Small intestine (tissue), 7 donors: ENCODE measurements around the gene PTCH1. TPM values are rescaled to one million over a fixed set of nuclear protein-coding genes. Genes with fewer than 3 reads are reported as not detected.

Source experiments
- DNase-seq, 2 donors: peaks; one replicate each; pipeline versions ENCODE4 v3.0.0 to v3.0.0-alpha.2; 2013
- FAIRE-seq: peaks from 2 replicates; lab custom pipeline; 2012; peaks lifted over from hg19 to GRCh38; lab: Jason Lieb, UNC
- H3K27ac ChIP-seq, 3 donors: one replicate each; pipeline ENCODE4 v1.5.1; 2013; ENCODE audit warnings: low read length in 2 of 3, mild to moderate bottlenecking in 2 of 3, control low read depth in 1 of 3, inconsistent platforms in 1 of 3, low read depth in 1 of 3, moderate library complexity in 1 of 3
- H3K27me3 ChIP-seq, 3 donors: one replicate each; pipeline ENCODE4 v1.6.1; 2013; ENCODE audit warnings: low read length in 3 of 3, inconsistent platforms in 1 of 3; ENCODE audit not compliant: control insufficient read depth in 3 of 3, insufficient read depth in 3 of 3
- H3K36me3 ChIP-seq, 3 donors: one replicate each; pipeline ENCODE4 v1.6.1; 2013; ENCODE audit warnings: low read length in 3 of 3, inconsistent platforms in 1 of 3, low read depth in 1 of 3, mild to moderate bottlenecking in 1 of 3, moderate library complexity in 1 of 3; ENCODE audit not compliant: control insufficient read depth in 3 of 3, insufficient read depth in 2 of 3
- H3K4me1 ChIP-seq, 3 donors: one replicate each; pipeline ENCODE4 v1.6.1; 2013; ENCODE audit warnings: low read length in 2 of 3, inconsistent platforms in 1 of 3, low read depth in 1 of 3, mild to moderate bottlenecking in 1 of 3, moderate library complexity in 1 of 3; ENCODE audit not compliant: control insufficient read depth in 3 of 3, insufficient read depth in 2 of 3
- H3K4me3 ChIP-seq, 3 donors: one replicate each; pipeline ENCODE4 v1.5.1; 2013; ENCODE audit warnings: low read length in 3 of 3, control low read depth in 1 of 3, inconsistent platforms in 1 of 3, low read depth in 1 of 3, mild to moderate bottlenecking in 1 of 3, moderate library complexity in 1 of 3
- H3K9me3 ChIP-seq, 2 donors: one replicate each; pipeline ENCODE4 v1.6.1; 2013; ENCODE audit warnings: low read depth in 1 of 2, low read length in 1 of 2; ENCODE audit not compliant: control insufficient read depth in 2 of 2, insufficient read depth in 1 of 2
- WGBS, 3 donors: extraction: QIAGEN DNeasy Blood & Tissue Kit; methylation state at CpG; one replicate each; pipeline ENCODE4 v1.1.7; 2013; 5-methylcytosine and 5-hydroxymethylcytosine counted together
- polyA plus RNA-seq, 4 donors: library from polyadenylated mRNA; stranded (reverse) in 3 of 4; unstranded in 1 of 4; fragments of 200-250 nt in 3 of 4; fragments of 120-200 nt in 1 of 4; gene quantifications; one replicate each; pipeline versions ENCODE4 v1.2.1 to v1.2.3, GENCODE V29; 2013
- donor health status: healthy with polysubstance abuse.
- donor health status: control.
- donor health status: control.
- donor health status: Bipolar disorder and iron deficiency.
- donor health status: healthy.

PTCH1 gene
- polyA plus RNA-seq, 4 donors = 2.2 to 25.2 (median 5.8) TPM

DNA sequence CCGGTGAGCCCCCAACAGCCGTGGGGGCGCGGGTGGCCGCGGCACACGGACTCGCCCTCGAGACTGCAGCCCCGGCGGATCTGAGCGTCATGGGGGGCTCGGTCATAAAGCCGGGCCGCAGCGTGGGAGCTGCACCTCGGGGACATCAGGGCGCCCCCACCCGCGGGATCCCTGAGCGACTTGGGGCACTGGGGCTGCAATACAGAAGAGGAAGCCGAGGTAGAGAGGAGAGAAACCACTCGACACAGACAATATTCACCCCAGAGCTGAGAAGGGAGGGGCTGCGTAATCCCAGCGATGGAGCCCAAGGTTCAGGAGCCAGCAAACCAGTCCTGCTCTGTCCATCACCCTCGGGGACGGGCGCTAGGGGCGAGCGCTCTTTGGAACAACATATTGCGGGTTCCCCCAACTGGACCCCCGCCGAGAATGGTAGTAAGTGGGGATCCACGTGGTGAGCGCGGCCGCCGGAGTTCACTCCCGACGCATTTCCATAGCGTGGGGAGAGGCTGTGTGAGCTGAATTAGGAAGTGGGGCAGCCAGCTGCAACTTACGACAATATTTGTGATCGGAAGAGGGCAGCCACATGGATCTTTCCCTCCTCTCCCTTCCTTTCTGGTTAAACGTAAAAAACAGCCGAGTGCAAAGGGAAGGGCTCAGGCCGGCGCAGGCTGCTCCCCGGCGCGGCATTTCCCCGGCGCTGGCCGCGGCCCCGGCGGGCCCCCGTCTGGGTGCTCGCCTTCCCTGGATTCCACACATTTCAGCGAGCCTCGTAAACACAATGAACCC lies 9.9 kb downstream of the PTCH1 start:
- WGBS, 3 donors = 0 to 1% (median 0%) methylated on average over 46 to 60 of the region's 60 CpGs
- FAIRE-seq (no peak), DNase-seq (peak; percentile 52 to 77)
- Histone ChIP-seq H3K36me3 (peaks cover 0 to 5% (median 0%) of the 10 kb centered on the region in 3 donors), H3K4me3 (peak overlapping the region; percentile 82 to 88 (median 82)), H3K27ac (peak overlapping the region; percentile 55 to 92 (median 87)), H3K27me3 (no peaks in the 10 kb centered on the region), H3K4me1 (peaks cover 0 to 12% (median 0%) of the 10 kb centered on the region in 3 donors), H3K9me3 (no peaks in the 10 kb centered on the region)

GRCh38 chr9:95506428-95506677 lies 10.4 kb downstream of the PTCH1 start:
- Histone ChIP-seq H3K36me3 (peaks cover 0 to 6% (median 0%) of the 10 kb centered on the region in 3 donors), H3K4me3 (peak overlapping the region; percentile 82 to 88 (median 82)), H3K27me3 (no peaks in the 10 kb centered on the region), H3K4me1 (peaks cover 0 to 7% (median 0%) of the 10 kb centered on the region in 3 donors), H3K27ac (peak overlapping the region; percentile 55 to 92 (median 87)), H3K9me3 (no peaks in the 10 kb centered on the region)
- peak; percentile 25 to 78 for DNase-seq
- whole genome bisulfite sequencing, 3 donors = 0 to 1% (median 0%) methylated on average over 18 to 23 of the region's 23 CpGs
- FAIRE-seq = no peak

- 0 to 2% (median 1%) methylated on average over 45 to 65 of the region's 81 CpGs for WGBS, 3 donors
- H3K36me3 ChIP-seq = peaks cover 0 to 6% (median 0%) of the 10 kb centered on the region in 3 donors
- H3K4me1 ChIP-seq = peaks cover 0 to 6% (median 0%) of the 10 kb centered on the region in 3 donors
- no peak for FAIRE-seq
- peak overlapping the region; percentile 82 to 88 (median 82) for H3K4me3 ChIP-seq
- H3K27me3 ChIP-seq = no peaks in the 10 kb centered on the region
- no peaks in the 10 kb centered on the region for H3K9me3 ChIP-seq
- peak overlapping the region; percentile 55 to 92 (median 87) for H3K27ac ChIP-seq
- DNase-seq = peak; percentile 33 to 86
Observed at GRCh38 chr9:95505717-95506427, 10.9 kb downstream of the PTCH1 start.

GRCh38 chr9:95505072-95505716 lies 11.6 kb downstream of the PTCH1 start:
- WGBS, 3 donors = 14 to 21% (median 20%) methylated on average over 10 of the region's 10 CpGs
- Histone ChIP-seq H3K9me3 (no peaks in the 10 kb centered on the region), H3K4me1 (peaks cover 0 to 6% (median 0%) of the 10 kb centered on the region in 3 donors), H3K4me3 (peak overlapping the region; percentile 82 to 88 (median 82)), H3K27me3 (no peaks in the 10 kb centered on the region), H3K27ac (peak overlapping the region in 1 of 3 donors; percentile 32), H3K36me3 (peaks cover 0 to 9% (median 0%) of the 10 kb centered on the region in 3 donors)
- DNase-seq (no peak), FAIRE-seq (no peak)

DNA sequence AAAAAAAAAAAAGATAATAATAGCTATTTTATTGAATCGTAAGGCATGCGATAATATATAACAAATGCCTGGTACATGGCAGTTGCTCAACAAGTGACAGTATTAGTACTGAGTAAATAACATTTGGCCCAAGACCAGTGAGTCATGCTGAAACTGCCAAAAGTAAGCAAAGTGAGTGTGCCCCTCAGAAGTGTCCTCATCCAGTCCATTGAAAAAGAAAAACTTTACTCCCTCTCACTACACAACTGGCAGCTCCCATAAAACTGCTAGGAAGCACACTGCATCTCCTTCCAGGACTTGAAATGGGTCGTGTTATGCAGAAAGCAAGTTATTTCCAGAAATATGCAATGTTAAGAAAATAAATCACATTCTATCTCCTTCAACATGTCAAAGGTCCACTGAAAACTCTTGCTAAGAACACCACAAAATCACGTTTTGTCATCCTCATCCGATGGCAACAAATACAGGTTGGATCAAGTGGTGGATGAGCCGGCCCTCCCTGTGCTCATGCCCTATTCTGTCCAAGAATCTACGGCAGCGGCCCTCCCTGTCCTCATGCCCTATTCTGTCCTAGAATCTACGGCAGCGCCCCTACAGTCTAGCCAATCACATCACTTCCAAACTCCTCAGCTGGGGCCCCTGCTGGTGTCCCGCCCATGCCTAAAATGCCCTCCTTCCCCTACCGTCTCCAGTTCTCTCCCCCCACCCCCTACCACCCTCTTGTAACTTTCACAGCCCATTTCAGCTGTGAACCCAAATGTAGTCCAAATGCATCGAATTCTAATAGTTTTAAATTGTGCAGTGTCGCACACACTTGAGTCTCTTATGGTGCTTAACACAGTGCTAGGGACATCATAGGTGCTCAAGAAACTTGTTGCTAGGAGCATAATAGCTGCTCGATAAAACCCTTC lies 12.5 kb downstream of the PTCH1 start:
- FAIRE-seq (no peak), DNase-seq (peak in 1 of 2 donors; percentile 33)

DNA sequence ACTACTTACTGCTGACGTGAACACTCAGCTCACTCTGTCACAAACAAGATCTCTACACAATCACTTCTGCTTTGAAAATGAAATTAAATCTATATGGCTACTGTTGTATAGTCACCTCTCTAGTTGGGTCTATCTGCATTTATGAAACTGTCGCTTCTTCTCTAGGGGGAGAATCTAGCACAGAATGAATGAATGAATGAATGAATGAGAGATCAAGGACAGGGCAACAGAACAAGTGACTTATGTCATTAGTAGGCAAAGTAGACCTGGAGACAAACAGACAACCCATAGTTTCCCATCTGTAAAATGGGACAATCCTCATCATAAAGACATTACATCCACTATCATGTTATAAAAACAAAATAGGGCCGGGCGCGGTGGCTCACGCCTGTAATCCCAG lies 13.4 kb downstream of the PTCH1 start:
- FAIRE-seq = no peak
- Histone ChIP-seq H3K27ac (no peak overlapping the region), H3K4me3 (no peak overlapping the region), H3K4me1 (peaks cover 0 to 9% (median 0%) of the 10 kb centered on the region in 3 donors), H3K27me3 (no peaks in the 10 kb centered on the region), H3K36me3 (peaks cover 0 to 18% (median 0%) of the 10 kb centered on the region in 3 donors), H3K9me3 (no peaks in the 10 kb centered on the region)
- DNase-seq = no peak
- 64 to 91% (median 88%) methylated on average over 2 to 6 of the region's 6 CpGs for WGBS, 3 donors

More for the DNA sequence above, 12.5 kb downstream of the PTCH1 start:
- Histone ChIP-seq H3K4me3 (peak overlapping the region in 1 of 3 donors; percentile 82), H3K9me3 (no peaks in the 10 kb centered on the region), H3K27me3 (no peaks in the 10 kb centered on the region), H3K27ac (peak overlapping the region in 1 of 3 donors; percentile 30), H3K36me3 (peaks cover 0 to 13% (median 0%) of the 10 kb centered on the region in 3 donors), H3K4me1 (peaks cover 0 to 9% (median 0%) of the 10 kb centered on the region in 3 donors)
- 54 to 80% (median 69%) methylated on average over 15 of the region's 15 CpGs for WGBS, 3 donors

- no peak overlapping the region for H3K27ac ChIP-seq
- FAIRE-seq = no peak
Observed at GRCh38 chr9:95502248-95502647, 14.5 kb downstream of the PTCH1 start.

More at GRCh38 chr9:95502248-95502647, 14.5 kb downstream of the PTCH1 start:
- no peak for DNase-seq
- Histone ChIP-seq H3K36me3 (peaks cover 0 to 19% (median 0%) of the 10 kb centered on the region in 3 donors), H3K4me3 (no peak overlapping the region), H3K27me3 (no peaks in the 10 kb centered on the region), H3K9me3 (no peaks in the 10 kb centered on the region), H3K4me1 (peaks cover 0 to 9% (median 0%) of the 10 kb centered on the region in 3 donors)
- WGBS, 3 donors = 73 to 81% (median 74%) methylated on average over 3 of the region's 3 CpGs
